DMS114 treated with DMSO at 0.1 percent for 48 hours (cell line): ENCODE data around the gene DENR.
A peak's percentile ranks its signal among the peaks of the same experiment; 100 is the strongest.
"Not testable (repeated sequence)": the region's sequence is repeated elsewhere in the genome, so short reads cannot be mapped to it uniquely, and the experiment has no call there.

Experiments
- DNase-seq: peaks from one replicate; lab custom pipeline; 2025; ENCODE audit not compliant: unreplicated experiment; lab: John Stamatoyannopoulos, UW

The DENR gene

DNA sequence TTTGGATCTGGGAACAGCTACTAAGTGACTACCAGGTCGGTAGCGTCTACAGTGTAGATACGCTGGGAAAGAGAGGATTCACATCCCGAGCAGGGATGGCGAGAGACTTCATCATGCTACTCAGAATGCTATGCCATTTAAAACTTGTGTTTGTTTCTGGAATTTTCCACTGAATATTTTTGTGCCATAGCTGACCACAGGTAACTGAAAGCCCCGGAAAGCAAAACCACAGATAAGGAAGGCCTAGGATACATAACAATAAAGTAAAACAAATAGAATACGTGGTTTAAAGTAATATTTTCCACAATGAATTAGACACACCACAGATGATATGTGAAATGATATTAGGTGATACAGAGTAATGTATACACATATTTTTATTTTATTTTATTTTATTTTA, 14.1 kb upstream of the DENR start:
- DNase-seq: no peak

DNA sequence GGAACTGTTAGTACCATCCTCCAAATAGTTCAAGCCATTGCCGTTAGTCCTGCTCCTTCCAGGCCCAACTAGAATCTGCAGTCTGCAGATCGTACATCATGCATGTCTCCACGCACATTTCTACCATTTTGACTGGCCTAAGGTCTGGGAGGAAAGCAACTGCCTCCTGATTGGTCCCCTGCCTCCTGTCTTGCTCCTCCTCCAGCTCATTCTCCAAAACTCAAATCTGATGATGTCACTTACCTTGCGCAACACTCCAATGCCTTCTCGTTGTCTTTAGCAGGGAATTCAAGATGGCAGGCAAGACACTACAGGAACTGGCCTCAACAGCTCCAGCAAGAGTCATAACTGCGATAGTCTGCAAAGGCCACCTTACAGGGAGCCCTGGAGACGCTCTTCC, 12.3 kb upstream of the DENR start:
- no peak for DNase-seq

DNA sequence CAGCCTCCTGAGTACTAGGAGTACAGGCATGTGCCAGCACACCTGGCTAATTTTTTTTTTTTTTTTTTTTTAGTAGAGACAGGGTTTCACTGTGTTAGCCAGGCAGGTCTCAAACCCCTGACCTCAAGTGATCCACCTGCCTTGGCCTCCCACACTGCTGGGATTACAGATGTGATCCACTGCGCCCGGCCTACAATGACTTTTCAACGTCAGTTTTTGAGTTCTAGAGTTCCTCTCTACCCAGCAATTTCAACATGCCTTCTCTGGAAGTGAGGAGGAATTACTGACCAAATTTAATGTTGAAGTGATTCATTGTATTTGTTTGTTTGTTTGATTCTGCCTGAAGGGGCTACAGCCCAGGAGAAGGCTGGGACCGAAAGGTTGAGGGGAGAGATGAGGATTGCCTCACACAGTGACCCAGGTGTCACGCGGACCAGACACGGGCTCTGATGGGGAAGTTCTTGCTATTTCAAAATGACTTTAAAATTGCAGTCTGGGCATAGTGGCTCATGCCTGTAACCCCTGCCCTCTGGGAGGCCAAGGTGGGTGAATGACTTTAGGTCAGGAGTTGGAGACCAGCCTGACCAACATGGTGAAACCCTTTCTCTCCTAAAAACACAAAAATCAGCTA, 8.6 kb upstream of the DENR start:
- DNase-seq: no peak

DNA sequence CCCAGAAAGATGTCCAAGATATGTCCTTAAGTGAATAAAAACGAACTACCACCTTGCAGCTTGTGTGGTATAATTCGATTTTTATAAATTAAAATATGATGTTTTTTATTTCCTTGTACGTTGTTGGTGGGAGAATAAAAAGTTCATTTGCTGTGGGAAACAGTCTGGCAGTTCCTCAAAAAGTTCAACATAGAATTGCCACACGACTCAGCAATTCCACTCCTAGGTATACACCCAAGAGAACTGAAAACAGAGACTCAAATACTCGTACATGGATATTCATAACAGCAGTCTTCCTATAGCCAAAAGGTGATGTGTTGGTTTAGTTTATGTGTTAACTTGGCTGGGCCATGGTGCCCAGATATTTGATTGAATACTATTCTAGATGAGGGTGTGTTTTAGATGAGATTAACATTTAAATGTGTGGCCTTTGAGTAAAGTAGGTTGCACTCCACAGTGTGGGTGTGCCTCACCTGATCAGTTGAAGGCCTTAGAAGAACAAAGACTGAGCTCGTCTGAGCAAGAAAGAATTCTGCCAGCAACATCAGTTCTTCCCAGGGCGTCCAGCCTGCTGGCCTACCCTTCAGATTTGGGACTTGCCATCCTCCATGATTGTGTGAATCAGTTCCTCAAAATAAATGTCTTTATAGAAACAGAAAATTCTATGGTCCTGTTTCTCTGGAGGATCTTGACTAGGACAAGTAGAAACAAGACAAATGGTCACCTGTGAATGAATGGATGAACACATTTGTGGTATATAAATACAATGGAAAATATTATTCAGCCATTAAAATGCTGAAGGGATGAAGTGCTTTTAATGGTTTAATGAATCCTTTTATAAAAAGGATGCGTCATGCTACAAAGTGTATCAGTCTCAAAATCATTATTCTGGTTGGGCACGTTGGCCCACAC, 5.1 kb upstream of the DENR start:
- DNase-seq: no peak

DNA sequence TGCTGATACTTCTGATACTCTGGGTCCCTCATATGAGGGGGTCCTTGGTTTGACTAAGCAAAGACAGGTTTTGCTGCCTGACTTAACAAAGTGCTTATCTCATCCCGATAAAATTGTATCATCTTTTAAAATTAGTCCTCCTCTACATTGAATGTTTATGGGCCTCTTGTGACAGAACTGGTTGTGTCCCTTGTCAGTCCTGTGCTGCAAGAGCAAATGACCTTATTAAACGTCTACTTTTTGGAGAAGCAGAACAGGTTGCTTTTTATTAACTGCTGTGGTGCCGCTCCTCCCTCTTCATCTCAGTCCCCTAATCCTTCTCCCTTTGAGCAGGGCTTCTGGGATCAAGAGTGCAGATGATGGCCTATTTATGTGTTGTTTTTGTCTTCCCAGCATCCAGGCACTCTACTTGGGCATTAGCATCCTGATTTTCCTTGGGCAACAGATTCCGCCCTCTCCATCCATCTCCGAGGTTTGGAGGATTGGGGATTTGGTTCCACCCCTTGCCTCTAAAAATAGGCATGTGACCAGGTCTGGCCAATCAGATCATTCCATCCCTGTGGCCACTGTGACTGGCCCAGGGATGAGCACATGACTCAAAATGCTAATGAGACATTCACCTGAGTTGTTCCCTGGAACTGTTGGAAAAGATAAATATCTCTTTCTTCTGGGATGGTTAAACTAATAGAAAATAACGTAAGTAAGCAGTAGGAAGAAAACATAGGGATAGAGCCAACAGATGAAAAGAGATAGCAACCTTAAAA, 2.9 kb upstream of the DENR start:
- DNase-seq: no peak

DNA sequence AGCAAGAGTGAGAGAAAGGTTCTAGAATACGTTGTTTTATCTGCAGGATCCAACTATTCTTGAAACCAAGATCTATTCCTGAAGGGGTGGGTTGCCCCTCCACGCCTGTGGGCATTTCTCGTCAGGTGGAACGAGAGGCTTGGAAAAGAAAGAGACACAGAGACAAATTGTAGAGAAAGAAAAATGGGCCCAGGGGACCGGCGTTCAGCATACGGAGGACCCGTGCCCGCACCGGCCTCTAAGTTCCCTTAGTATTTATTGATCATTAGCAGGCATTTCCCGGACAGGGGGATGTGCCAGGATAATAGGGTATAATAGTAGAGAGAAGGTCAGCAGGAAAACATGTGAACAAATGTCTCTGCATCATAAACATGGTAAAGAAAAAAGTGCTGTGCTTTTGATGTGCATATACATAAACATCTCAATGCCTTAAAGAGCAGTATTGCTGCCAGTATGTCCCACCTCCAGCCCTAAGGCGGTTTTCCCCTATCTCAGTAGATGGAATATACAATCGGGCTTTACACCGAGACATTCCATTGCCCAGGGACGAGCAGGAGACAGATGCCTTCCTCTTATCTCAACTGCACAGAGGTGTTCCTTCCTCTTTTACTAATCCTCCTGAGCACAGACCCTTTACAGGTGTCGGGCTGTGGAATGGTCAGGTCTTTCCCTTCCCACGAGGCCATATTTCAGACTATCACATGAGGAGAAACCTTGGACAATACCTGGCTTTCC, 1.7 kb upstream of the DENR start:
- not testable (repeated sequence) for DNase-seq

DNA sequence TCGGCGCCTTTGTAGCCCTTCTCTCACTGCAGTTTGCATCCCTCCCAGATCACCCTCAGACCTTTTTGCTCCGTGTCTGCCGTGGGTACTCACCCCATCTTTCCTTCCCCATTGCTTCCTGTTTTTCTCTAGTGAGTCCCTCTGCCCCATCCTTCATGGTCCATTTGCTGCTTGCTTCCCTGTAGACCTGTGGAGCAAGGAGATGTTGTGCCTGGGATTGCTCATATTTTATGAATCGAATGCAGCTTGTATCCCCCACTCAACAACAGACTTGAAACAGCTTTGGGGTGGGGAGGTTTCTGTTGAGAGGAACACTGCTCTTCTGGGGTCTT, 661 bp downstream of the DENR start:
- DNase-seq: no peak

DNA sequence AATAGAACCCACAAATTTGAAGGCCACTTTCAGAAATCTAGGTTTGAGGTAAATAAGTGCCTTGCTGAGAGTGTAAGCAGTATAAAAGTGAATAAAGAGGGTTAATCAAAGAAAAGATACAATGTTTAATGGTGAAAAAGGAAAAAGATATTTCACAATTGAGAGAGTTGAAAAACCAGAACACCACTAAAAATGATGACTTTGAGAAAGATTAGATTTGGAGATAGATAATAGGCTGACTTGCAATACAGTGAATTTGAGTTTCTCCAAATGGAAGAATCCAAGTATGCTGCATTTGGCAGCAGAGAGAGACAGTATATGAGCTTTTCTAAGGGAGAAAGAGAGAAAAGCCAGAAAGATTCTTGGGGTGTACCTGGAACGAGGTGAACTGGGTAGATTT, 2.2 kb downstream of the DENR start:
- DNase-seq: no peak

DNA sequence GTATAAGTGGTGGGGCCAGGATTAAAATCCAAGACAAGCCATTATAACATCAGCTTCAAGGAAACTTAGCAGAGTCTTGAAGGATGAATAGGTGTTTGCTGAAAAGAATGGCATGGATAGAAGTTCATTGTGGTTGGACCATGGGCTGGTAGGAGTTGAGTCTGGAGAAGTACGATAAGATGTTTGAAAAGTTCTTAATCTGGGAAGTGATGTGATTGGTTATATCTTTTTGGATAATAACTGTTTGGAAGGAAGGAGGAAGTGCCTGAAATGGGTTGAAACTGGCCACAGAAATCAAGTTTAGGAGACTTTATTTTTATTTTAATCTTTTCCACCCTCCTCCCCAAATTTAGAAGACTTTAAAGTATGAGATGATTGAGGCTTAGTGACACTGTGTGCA, 4.9 kb downstream of the DENR start:
- DNase-seq: no peak

DNA sequence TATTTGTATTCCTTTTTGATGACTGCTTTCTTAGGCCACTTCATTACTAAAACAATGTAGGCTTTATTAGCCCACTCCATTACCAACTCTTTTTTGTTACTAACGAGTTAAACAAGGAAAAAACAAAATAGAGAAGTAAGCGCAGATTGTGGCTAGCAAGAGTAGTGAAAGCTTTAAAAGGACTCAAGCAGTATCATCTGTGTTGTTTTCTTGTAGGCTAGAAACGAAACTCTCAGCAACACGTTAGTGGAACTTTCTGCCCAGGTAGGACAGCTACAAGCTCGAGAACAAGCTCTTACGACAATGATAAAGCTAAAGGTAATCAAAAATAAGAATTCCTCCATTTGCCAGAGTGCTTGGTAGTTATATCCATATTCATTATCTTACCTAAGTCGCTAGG, 32.9 kb downstream of the DENR start:
- DNase-seq: no peak

DNA sequence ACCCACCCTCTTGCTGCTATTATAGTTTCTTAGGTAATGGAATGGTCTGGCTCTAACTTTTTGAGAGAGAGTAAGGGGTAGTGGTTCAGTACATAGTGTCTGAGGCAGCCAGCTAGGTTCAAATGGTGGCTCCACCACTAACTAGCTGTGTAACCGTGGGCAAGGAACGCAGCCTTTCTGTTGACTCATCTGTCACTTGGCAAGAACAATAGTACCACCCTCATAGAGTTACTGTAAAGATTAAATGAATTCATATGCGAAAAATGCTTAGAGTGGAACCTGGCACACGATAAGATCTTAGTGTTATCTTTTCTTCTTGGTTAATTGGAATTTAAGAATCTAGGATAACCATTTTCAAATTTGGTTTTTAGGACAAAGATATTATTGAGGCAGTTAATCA, 35.8 kb downstream of the DENR start:
- no peak for DNase-seq

DNA sequence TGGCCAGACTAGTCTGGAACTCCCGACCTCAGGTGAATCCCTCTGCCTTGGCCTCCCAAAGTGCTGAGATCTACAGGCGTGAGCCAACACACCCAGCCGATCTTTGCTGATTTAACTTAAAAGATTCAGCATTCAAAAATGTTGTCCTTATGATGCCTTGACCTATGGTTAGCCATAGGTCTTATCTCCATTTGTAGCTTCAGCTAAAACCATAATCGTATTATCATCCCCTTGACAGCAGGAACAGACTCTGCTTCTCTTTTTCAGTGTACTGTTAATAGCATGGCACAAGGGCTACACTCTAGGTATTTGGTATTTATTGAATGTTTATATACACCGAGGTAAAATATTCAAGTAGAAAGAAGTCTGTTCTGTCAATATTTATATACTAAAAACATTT, 37.0 kb downstream of the DENR start:
- DNase-seq: no peak

DNA sequence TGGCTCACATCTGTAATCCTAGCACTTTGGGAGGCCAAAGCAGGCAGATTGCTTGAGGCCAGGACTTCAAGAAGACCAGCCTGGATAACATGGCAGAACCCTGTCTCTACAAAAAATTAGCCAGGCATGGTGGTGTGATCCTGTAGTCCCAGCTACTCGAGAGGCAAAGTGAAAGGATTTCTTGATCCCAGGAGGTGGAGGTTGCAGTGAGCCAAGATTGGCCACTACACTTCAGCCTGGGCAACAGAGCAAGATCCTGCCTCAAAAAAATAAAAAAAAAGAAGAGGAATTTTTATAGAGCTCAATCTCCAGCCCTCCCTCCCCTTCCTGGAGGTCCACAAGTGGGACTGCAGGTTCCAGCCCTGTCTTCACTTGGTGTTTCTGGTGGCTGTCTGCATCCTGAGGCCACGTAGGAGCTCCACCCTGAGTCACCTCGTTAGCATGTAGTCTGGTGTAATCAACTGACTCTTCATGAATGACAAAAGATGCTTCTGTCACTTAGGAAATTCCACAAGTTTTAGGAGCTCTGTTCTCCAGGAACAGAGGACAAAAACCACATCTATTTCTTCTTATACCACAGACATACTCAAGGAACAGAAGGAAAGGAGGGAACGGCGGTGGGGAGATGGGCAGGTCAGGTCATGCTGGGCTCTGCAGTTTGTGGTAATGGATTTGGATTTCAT, 37.9 kb downstream of the DENR start:
- no peak for DNase-seq

DNA sequence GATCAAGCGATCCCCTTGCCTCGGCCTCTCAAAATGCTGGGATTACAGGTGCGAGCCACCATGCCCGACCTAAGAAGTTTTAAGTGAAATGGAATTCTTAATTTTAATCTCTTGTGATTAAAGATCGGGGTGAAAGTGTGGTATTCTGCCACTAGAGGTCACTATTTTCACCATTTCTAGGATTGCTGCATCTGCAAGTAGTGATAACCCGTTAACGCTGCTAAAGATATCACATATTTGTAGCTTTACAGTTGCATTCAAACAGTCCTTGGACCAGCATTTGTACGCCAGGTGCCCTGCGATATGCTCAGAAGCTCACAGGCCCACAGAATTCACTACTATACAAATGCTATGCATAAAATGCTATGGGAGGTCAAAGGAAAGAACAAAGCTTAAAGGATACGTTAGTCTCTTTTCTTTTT, 41.1 kb downstream of the DENR start:
- peak; percentile 55 for DNase-seq

DNA sequence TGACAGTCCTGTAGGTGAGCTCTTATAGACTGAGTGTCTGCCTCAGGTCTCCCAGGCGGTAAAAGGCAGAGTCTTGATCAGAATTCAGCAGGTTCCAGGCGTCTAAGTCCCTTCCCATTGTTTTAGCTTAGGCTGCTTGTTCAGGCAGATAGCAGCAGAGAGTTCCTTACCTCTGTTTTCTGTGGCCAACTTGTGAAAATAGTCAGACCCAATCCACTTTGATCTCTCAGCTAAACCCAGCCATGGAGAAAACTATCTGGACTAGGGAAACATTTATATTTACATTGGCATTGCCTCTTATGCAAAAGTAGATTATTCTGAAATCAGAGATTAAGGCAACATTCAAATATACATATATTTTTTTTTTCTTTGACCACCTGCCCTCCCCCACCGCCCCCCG, 43.2 kb downstream of the DENR start:
- no peak for DNase-seq

DNA sequence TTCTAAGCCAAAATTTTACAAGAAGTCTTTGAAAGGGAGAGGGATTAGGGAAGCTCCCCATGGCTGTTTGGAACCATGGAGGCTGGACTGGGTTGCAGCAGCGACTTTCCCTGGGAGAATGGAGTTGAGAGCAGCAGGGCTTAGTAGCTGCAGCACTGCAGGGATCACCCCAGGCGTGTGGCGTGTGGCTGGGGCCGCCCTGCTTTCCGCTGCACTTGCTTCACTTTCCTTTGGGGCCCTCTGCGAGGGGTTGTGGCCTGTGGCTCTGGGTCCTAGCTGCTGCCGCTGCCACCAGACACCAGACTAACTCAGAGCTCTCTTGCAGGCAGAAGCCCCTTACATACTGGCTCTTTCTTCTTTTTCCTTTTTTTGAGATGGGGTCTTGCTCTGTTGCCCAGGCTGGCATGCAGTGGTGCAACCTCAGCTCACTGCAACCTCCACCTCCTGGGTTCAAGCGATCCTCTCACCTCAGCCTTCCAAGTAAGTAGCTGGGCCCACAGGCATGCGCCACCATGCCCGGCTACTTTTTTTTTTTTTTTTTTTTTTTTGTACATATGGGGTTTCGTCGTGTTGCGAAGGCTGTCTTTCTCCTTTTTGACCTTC, 47.1 kb downstream of the DENR start:
- DNase-seq: no peak

DNA sequence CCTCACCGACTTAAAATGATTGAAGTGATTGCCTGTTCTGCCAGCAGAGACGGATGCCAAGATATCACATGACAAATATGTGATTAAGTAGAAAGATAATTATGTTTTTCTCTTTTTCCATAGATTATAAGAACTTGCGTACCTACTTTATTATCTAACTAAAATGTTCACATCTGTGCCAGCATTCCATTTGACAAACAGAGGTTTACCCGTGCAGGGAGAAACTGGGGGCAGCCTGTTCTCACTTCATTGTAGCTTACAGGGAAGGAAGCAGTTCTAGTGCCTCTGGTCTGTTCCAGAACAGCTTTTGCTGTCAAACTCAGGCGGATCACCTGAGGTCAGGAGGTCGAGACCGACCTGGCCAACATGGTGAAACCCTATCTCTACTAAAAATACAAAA, 51.3 kb downstream of the DENR start:
- DNase-seq: no peak

DNA sequence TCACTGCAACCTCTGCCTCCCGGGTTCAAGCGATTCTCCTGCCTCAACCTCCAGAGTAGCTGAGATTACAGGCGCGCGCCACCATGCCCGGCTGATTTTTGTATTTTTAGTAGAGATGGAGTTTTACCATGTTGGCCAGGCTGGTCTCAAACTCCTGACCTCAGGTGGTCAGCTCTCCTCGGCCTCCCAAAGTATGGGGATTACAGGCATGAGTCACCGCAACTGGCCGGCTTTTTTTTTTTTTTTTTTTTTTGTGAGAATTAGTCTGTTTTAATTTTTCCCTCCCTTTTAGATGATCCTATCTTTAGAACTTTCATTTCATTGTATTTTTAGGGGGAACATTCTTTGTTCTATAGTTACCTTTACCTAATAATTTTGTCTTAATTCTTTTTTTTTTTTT, 52.3 kb downstream of the DENR start:
- not testable (repeated sequence) for DNase-seq

DNA sequence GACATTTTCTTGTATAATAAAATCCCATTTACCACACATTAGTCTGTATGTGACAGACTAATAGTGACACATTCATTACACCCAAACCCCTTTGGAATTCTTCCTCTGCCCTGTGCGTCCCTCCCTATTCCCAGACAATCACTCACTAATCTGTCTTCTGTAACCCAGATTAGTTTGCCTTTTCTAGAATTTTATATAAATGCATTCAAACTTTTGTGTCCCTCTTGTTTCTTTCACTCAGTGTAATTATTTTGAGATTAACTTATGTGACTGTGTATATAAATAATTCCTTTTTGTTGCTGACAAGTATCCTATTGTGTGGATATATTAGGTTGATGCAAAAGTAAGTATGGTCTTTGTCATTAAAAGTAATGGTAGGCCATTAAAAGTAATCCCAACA, 55.0 kb downstream of the DENR start:
- DNase-seq: no peak

DNA sequence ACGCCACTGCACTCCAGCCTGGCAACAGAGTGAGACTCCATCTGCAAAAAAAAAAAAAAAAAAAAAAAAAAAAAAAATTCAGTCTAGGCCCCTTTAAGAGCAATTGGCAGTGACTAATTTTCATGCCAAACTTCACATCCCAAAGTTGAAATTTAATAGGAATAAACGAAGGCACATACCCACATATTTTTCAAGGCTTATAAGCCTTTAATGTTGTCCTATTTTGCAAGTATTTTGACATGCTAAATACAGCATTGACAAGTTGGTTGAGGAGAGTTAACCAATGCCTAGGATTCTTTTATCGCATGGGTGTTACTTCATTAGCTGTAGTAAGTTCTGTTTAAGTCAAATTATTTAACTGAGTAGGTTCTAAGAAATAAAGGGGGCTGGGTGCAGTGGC, 59.2 kb downstream of the DENR start:
- no peak for DNase-seq
